Kidney glomerular epithelial cell (primary cell): Measurements from ENCODE around the gene ARAP1.
A peak's percentile ranks its signal among the peaks of the same experiment; 100 is the strongest.

ENCODE experiments used
- DNase-seq: peaks from one replicate; lab custom pipeline; 2025; lab: John Stamatoyannopoulos, UW

ARAP1 gene

DNA sequence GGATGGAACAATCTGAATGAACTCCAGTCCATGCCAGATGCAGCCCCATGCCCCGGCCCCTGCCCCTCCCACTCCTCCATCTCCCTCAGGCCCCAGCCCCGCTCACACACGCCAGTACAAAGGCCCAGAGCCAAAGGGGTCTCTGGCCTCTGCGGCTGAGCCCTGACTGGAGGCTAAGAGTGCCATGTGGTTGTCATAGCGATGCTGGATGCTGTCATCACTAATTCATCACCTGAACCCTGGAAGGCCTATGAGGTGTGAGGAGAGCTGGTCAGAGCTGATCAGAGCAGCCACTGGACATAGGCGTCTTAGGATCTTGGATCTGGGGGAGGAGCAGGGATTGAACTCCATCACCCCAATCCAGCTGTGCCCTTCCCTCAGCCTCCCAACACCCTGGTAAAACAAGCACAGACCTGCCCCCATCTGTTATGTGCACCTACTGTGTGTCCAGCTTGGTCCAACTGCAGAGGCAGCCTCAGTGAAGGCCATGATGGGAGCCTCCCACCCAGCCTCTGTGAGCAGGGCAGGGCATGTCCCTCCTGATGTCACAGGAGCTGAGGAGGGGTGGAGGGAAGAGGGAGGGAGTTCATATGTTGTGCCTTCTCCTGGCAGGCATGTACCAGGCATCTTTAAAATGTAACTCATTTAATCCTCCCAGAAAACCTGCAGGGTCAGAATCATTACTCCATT lies 94.7 kb downstream of the ARAP1 start:
- DNase-seq = no peak

DNA sequence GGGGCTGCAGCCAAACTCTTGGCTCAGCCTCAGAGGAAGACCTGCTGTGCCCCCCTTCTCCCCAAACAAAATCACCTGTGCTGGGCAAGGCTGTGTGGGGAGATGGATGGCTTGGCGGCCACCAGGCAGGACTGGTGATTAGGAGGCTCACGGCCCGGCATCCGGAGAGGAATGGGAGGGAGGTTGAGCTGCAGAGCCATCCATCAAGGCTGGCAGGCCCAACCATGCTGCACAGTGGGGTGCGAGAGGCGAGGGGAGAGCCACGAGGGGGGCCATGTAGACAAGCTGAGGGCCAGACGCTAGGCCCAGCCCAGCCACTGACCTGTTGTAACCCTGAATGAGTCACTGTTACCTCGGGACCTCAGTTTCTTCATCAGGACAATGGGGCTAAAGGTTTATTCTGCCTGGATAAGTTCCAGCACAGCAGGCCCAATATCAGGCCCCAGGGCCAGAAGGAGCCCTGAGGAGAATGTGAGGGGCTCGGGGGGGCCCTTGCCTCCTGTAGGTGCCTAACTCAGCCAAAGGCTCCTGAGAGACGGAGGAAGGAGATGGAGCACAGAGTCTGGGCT lies 96.2 kb downstream of the ARAP1 start:
- DNase-seq = no peak

DNA sequence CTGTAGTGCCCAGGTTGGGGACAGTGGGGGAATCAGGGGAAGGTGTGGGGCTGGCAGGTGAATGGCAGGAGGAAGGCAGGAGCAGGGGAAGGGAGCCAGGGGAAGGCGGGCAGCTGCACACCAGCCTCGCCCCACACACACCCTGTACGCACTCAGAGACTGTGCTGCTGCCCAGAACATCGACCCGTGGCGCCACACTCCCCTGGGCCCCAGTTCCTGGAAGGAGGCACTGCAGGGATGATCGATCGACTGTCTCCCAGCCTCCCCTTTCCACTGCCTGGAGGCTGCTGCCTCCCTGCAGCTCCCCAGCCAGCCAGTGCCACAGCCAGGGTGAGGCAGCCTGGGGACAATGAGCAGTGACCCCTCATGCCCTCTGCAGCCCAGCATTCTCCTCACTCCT lies 97.2 kb downstream of the ARAP1 start:
- DNase-seq = no peak

DNA sequence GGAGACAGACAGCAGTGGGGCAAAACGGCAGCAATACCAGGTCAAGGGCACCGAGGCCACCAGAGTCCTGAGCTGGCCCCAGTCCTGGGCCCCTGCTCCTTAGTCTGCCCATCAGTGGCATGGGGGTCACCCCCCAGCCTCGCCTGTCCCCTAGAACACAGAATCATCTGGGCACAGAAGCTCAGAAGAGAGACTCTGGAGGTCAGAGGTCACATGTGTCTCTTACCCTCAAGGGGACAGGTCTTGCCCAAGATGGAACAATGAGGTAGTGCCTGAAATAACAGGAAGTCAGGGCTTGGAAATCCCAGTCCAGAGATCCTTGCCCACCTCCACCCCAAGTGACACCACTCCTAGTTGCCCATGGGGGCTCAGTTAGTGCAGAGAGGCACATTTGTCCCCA lies 98.6 kb downstream of the ARAP1 start:
- no peak for DNase-seq

DNA sequence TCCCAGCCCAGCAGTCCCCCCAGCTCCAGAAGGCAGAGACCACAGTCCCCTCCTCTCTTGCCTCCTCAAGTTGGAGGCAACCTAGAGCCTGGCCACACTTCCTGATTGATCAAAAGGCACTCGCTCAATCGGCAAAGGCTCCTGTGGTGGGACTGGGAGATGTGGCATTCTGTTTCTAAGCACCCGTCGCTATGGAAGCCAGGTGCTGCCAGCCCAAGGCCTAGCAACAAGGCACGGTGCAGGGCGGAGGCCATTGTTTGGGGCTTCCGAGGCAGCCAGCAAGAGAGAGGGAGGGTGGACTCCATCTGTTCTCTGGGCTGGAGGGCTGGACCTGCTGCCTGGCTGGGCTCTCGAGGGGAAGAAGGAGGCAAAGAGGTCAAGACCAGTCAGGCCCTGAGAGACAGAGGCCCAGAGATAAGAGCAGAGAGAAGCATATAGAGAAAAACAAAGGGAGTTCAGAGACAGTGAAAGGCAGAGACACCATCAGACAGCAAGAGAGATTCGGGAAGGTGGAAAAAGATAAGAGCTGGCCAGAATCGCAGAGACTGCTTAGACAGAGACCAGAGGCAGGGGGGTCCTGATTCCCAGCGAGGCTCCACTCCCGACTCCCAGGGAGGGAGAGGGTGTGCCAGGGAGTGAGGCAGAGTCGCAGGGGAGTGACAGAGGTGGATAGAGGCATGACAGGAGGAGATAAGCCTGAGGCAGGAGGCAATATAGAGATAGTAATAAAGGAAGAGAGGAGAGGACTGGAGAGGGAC lies 99.2 kb downstream of the ARAP1 start:
- DNase-seq = no peak

DNA sequence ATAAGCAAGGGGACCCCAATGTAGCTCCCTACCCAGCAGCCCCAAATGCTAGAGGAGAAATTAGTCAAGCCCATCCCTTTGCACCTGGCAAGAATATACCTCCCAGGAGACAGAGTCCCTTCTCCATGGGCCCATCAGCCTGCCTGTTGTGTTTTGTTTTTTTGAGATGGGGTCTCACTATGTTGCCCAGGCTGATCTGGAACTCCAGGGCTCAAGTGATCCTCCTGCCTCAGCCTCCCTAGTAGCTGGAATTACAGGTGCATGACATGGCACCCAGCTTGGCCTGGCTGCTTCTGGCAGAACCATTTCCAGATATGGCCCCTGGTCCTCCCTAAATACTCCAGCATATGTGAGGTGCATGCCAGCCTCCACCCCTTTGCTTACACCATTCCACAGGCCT lies 100.1 kb downstream of the ARAP1 start:
- no peak for DNase-seq

DNA sequence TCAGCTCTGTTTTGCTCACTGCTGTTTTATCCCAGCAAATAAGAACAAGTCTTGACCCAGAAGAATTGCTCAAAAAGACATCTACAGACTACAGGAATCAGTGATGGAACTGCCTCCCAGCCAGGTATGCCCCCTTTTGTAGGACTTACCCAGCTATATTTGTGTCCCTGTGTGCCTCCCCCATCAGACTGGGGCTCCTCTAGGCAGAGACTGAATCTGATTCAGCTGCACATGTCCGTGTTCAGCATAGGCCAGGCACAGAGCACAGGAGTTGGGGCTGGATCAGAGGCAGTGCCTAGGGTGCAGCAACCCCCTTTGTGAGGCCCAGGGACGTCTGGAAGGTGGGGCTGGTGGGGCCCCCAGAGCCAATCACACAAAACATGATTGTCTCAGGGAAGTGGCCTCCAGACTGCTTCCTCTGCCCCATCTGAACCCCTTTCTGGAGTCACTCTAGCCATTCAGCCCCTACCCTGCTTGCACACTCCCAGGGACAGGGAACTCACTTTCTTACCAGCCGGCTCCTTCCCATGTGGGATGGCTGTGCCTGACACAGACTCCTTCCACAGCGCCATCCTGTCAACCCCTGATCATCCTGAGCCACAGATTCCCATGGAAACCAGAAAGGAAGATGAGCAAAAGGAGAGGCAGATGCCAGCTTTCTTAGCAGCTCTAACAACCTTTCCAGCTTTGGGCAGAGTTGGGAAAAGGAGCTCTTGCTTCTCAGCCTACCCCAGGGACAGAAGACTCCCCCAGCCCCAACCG lies 102.8 kb downstream of the ARAP1 start:
- no peak for DNase-seq

DNA sequence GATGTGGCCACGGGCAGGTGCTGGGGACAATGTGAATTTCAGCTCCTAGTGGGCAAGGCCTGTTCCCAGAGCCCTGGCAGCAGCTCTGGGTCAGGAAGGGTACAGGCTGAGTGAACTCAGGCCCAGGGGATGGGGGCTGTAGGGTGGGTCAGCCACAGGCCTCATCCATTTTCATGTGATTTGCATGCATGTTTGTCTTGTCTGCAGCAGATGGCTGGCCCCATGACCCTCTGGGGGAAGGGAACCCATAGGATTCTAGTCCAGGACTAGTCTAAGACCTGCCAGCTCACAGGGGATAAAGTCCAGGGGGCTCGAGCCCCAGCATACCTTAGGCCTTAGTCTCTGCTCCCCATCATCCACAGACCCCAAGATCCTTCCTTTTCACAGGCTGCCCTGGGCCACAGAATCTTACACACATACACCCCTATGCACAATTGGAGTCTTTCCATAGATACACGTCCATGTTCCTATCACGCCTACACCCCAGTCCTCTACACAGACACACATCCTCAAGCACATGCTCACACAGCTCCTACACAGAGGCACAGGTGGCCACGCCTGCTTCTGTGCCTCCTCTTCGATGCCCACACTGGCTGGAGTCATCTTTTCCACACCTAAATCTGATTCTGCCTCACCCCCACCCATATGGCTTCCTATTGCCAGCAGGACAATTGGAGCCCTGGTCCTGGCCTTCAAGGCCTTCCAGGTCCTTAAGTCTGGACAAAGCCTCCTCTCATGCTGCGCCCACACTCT lies 103.6 kb downstream of the ARAP1 start:
- no peak for DNase-seq

DNA sequence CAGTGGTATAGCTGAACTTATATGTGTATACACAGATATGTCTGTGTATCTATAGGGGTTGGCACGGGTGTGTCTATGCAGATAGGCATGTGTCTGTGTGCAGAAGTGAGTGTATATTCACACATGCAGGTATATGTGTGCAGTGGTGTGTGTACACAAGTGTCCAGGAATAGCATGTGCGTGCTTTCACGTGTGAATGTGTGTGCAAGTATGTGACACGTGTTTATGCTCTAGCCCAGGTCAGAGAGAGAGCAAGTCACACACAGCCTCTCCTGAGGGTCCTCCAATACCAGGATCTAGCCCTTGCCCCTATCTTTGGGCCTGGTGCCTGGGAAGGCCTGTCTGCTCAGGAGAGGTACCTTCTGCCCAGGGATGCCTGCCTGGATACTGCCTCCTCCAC lies 104.3 kb downstream of the ARAP1 start:
- no peak for DNase-seq

DNA sequence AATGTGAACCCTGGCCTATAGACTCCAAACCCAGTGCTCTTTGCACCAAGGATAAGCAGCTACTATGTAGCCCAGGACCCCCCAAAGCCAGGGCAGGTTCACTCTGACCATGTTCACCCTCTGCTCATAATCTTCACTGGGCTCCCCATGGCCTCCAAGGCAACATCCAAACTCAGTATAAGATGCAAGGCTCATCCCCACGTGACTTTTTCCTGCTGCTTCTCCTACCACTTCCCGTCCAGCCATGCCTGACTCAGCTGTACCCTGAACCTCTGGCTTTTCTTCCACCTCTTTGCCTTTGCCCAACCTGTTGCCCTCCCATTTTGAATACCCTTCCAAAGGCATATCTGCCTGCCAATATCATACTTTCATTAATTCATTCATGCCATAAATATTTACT lies 105.7 kb downstream of the ARAP1 start:
- no peak for DNase-seq

DNA sequence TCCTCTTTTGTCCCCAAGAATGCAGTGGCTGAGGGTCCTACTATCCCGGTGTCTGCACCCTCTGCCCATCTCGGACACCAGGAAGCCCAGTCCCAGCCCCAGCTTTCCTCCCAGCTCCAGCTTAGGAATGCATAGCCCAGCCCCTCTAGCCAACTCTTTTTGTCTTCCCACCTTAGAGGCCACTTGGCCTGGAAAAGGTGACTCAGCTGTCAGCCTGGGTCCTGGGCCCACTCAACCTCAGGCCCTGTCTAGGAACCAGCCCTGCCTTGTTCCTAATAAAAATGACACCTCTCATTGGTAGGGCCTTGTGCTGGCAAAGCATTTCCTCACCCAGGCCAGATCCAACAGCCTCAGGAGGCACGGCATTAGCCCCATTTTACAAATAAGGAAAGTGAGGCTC lies 106.2 kb downstream of the ARAP1 start:
- no peak for DNase-seq

DNA sequence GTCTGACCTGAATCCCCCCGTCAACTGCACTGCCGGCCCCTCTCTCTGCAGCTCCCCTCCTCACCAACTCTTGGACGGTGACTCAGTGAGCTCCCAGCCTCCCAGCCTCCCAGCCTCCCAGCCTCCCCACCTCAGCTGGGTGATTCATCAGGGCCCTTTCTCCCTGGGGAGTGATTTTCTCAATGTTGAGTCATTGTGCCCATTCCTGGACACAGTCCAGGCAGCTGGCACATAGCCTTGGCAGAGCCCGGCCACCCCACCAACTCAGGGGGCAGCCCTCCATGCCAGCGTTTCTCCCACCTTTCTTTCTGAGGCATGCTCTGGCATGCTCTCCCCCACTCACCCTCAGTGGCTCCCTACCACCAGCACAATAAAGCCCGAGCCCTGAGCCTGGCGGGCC lies 108.7 kb downstream of the ARAP1 start:
- DNase-seq = peak; percentile 61

DNA sequence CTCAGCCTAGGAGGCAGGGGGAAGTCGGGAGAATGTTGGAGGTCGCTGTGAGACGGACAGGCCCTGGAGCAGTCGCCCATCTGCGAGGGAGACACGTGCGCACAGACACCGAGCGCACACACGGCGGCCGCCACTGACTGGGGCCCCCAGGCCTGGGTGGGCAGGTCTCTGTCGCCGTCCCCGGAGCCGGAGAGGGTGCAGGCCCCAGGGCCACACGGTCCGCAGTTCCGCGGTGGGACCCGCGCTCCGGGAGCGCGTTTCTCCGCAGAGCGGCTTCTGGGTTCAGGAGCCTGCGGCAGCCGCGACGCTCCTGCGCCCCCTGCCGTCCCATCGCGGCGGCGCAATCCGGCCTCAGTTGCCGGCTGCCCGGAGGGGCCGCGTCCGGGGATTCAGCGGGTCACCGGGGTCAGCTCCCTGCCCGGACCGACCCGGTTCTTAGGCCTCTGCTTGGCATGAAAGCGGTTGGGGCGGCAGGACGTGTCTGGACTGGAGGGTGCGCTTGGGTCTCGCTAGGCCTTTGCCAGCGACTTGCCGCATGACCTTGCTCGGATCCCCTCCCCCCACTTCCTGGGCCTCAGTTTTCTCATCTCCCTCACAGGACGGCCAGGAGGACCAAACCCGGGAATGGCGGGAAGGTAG lies 109.2 kb downstream of the ARAP1 start:
- peak; percentile 38 for DNase-seq

DNA sequence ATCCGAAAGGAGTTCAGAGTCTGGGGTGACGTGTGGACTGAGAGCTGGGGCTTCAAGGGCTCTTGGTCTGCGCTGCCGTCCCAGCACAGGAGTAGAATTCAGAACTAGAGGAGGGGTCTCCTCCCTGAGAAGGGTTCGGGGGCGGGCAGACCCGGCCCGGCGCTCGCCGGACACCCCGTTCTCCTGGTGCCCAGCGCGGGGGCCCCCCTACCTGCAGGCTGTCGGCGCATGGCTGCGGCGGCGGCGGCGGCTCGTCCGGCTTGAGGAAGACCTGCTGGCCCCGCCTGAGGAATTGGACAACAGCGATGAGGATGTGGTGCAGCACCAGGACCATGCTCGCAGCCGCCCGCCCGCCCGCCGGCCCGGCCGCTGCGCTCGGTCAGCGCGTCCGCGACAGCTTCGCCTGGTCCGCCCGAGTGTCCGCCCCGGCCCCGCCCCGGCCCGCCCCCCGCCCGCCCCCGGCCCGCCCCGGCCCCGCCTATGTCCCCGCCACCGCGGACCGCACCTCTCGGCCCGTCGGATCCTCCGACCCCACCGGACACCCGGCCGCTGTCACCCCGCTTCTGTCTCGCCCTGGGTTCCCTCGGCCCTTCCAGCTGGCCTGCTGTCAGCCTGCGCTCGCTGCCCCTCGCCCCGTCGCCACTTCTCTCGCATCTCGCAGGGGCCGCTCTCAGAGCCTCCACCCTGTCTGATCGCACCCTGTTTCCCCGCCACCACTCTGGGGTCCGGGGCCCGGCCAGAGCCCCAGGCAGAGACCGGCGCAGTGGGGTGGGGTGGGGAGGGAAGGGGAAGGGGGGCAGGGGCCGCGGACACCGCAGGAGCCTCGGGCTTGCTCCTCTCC lies 109.9 kb downstream of the ARAP1 start:
- no peak for DNase-seq

DNA sequence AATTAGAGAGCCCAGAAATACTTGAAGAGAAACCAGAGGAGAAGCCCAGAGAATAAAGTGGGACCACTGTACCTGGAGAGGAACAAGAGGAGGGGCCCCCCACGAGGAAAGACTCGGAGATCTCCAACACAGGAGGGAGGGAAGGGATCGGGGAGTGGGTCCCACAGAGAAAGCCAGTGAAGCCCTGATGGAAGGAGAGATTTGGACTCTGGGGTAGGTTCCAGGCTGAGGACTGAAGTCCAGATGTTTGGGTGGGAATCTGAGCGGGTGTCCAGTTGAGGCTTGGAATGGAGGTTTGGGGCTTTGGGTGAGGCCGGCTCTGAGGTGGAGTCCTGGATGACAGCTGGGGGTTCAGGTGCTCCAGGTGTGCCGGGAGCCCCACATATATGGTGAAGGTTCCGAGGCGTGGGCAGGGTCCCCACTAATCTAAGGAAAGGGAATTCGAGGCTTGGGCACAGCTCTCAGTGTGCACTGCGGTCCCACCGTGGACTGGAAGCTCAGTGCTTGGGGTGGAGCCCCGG lies 110.6 kb downstream of the ARAP1 start:
- DNase-seq = no peak

DNA sequence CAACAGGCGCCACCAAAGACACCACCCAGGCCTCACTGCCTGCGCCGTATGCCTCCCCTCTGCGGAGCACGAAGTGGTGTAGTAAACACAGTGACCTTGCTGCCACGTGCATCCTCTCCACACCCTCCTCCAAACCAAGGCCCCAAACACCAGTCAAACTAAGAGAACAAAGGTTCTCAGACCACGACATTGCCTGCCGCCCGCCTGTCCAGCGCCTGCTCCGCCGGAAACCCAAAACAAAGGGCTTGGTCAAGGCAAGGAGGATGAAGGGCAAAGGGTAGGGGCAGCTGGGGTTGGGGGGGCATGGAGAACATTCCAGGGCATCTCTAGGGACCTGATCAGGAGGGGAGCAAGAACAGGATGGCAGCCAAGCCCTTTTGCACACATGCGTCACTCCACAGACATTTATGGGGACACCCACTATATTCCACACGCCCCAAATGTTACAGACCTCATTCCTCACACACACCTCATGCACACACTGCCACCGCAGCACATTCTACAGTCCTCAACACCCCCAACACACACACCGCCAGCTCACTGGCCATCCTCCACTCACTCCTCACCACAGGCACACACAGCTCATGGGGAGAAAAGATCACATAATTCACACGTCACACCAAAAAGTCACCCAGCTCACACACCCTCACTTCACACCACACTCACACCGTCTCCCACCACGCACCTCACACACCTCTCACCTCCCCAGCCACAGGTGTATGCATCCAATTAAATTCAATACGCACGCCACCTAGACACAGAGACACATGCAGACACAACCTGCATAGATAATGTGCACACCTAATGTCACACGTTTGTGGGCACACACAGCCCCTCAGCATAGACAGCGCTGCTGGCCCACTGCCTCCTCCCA lies 112.5 kb downstream of the ARAP1 start:
- no peak for DNase-seq

DNA sequence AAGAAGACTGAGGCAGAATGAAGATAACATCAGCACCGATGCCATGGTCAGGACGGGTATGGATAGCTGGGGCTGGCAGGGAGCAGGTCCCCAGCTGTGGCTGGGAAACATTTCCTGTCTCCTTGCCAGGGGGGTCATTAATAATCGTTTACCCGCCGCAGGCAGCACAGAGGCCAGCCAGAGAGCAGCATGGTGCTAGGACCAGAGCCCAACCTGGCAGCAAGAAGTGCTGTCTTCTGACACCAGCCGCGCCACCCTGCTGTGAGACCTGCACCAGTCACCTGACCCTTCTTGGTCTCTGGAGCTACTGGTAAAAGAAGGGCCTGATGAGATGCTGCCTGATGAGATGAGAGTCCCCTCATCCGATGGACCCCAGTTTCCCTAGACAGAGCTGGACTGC lies 114.3 kb downstream of the ARAP1 start:
- DNase-seq = no peak

DNA sequence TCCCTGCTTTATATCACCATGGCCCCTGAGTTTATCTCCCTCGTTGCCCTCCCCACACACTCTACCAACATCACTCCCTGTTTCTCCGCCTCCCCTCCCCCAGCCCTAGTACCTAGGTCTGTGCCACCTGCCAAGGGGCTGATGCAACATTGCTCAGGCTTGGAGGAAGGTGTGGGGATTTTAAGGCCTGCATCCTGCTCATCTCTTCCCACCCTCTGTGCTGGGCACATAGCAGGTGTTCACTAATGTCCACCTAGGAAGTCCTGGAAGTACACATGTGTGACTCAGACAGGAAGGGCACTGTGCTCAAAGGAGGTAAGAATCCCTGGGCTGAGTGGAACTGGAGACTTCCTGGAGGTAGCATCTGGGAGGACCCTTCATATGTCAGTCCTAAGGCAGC lies 115.0 kb downstream of the ARAP1 start:
- no peak for DNase-seq

DNA sequence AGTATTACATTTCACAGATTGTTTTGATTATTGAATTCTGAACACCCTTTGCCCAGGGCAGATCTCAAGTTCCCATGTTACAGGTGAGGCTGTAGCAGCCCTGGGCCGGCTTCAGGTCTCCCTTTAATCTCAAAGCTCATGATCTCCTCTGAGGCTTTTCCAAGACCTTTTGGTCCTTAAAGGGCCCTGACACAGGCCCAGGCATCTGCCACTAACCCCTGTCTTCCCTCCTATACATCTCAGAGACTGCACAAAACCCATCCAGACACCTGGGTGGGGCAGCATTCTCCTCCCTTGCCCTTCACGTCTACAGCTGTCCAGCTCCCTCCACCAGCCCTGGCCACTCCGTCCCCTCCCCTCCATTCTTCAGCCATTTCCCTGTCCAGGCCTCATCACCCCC lies 115.8 kb downstream of the ARAP1 start:
- no peak for DNase-seq
